Anterior cingulate cortex (tissue), 58 donors: Measurements from ENCODE around the gene PSMB8.
"Not testable (repeated sequence)": the region's sequence is repeated elsewhere in the genome, so short reads cannot be mapped to it uniquely, and the experiment has no call there.

Experiments
- DNase-seq, 58 donors: peaks; one replicate each; lab custom pipeline; 2025; lab: John Stamatoyannopoulos, UW

The PSMB8 gene

GRCh38 chr6:32839356-32839755 lies 4.5 kb downstream of the PSMB8 start:
- no peak for DNase-seq

GRCh38 chr6:32838114-32838958 lies 5.5 kb downstream of the PSMB8 start, which contains the start of gene TAP2:
TAP2 (minus strand) TSS chr6:32838739; CDS start chr6:32838233, 506 bp downstream.
- peak; percentile 40 to 99 (median 90) for DNase-seq

GRCh38 chr6:32837651-32838113 lies 6.2 kb downstream of the PSMB8 start:
- DNase-seq, result peak in 4 of 58 donors; percentile 34 to 47 (median 38)

- no peak for DNase-seq
Observed at GRCh38 chr6:32836873-32837272, 7.0 kb downstream of the PSMB8 start.

GRCh38 chr6:32835167-32835893 lies 8.5 kb downstream of the PSMB8 start:
- no peak for DNase-seq

- no peak for DNase-seq
Observed at GRCh38 chr6:32833664-32834063, 10.2 kb downstream of the PSMB8 start.

GRCh38 chr6:32832535-32832934 lies 11.3 kb downstream of the PSMB8 start:
- DNase-seq, result no peak

- no peak for DNase-seq
Observed at GRCh38 chr6:32830936-32831335, 12.9 kb downstream of the PSMB8 start.

- DNase-seq, result no peak
Observed at GRCh38 chr6:32830017-32830416, 13.8 kb downstream of the PSMB8 start.

- no peak for DNase-seq
Observed at GRCh38 chr6:32829495-32829894, 14.4 kb downstream of the PSMB8 start.

- DNase-seq, result no peak
Observed at GRCh38 chr6:32827025-32827424, 16.8 kb downstream of the PSMB8 start.

GRCh38 chr6:32825966-32826365 lies 17.9 kb downstream of the PSMB8 start:
- peak in 2 of 58 donors; percentile 1 to 3 for DNase-seq

- DNase-seq, result peak in 1 of 58 donors; percentile 8
Observed at GRCh38 chr6:32819729-32820128, 24.1 kb downstream of the PSMB8 start.

GRCh38 chr6:32818867-32819266 lies 25.0 kb downstream of the PSMB8 start:
- no peak for DNase-seq

GRCh38 chr6:32816746-32817204 lies 27.1 kb downstream of the PSMB8 start, which contains the start of gene HLA-DOB:
HLA-DOB (minus strand) TSS chr6:32817002; CDS start chr6:32816951, 51 bp downstream.
- DNase-seq, result no peak

- no peak for DNase-seq
Observed at GRCh38 chr6:32815996-32816395, 27.9 kb downstream of the PSMB8 start.

- DNase-seq, result no peak
Observed at GRCh38 chr6:32815115-32815514, 28.7 kb downstream of the PSMB8 start.

- no peak for DNase-seq
Observed at GRCh38 chr6:32814145-32814544, 29.7 kb downstream of the PSMB8 start.

- no peak for DNase-seq
Observed at GRCh38 chr6:32809171-32809570, 34.7 kb downstream of the PSMB8 start.

GRCh38 chr6:32807020-32807580 lies 36.7 kb downstream of the PSMB8 start:
- DNase-seq, result no peak

GRCh38 chr6:32805404-32805803 lies 38.4 kb downstream of the PSMB8 start:
- not testable (repeated sequence) for DNase-seq
